ENCODE measurements around the gene THRB. TPM values are rescaled to one million over a fixed set of nuclear protein-coding genes. Genes with fewer than 3 reads are reported as not detected.

THRB gene
- total and polyA plus RNA-seq, 2 donors (not counting 3 experiments of a cell fraction or from before 2014, with no cell fraction given), result 0.06 TPM; not detected in 1

DNA sequence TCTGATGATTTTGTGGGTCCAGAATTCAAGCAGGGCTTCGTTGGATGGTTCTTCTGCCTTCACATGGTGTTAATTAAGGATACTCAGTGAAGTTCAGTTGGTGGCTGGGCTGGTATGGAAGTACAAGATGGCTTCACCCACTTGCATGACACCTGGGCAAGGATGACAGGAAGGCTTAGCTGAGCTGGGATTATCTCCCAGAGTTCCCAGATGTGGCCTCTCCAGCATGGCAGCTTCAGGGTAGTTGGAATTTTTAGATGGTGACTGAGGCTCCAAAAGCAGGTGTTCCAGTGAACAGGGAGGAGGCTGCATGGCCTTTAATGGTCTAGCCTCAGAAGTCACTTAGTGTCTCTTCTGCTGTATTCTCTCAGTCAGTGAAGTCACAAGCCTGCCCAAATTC lies 135.5 kb downstream of the THRB start:
- H3K36me3 ChIP-seq (ENCODE audit: control insufficient read depth in 2 of 2, extremely low read depth in 1 of 2, insufficient read depth in 2 of 2, low read length in 2 of 2), result no peaks in the 10 kb centered on the region
- no peak for TF ChIP-seq POLR2A (IDR thresholded peaks at IDR 0.05; ENCODE audit: low read depth, low read length)
- no peak for TF ChIP-seq FOS (IDR thresholded peaks at IDR 0.05; ENCODE audit: borderline replicate concordance, insufficient read depth, low read length)
- no peak for TF ChIP-seq GATA2 (IDR thresholded peaks at IDR 0.05; ENCODE audit: insufficient read depth, insufficient read length, low read depth, low read length)
- no peak for TF ChIP-seq MYC (IDR thresholded peaks at IDR 0.05; ENCODE audit: low read depth, low read length)
- no peak for TF ChIP-seq POLR2AphosphoS5 (IDR thresholded peaks at IDR 0.05; ENCODE audit: insufficient read depth, low read depth, low read length)
- TF ChIP-seq, protein P1, sequence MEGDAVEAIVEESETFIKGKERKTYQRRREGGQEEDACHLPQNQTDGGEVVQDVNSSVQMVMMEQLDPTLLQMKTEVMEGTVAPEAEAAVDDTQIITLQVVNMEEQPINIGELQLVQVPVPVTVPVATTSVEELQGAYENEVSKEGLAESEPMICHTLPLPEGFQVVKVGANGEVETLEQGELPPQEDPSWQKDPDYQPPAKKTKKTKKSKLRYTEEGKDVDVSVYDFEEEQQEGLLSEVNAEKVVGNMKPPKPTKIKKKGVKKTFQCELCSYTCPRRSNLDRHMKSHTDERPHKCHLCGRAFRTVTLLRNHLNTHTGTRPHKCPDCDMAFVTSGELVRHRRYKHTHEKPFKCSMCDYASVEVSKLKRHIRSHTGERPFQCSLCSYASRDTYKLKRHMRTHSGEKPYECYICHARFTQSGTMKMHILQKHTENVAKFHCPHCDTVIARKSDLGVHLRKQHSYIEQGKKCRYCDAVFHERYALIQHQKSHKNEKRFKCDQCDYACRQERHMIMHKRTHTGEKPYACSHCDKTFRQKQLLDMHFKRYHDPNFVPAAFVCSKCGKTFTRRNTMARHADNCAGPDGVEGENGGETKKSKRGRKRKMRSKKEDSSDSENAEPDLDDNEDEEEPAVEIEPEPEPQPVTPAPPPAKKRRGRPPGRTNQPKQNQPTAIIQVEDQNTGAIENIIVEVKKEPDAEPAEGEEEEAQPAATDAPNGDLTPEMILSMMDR (IDR thresholded peaks at IDR 0.05; ENCODE audit: extremely low read depth in 1 of 2, insufficient read depth in 1 of 2, low read depth in 1 of 2, low read length in 2 of 2), result no peak
- TF ChIP-seq EZH2 (IDR thresholded peaks at IDR 0.05; ENCODE audit: borderline replicate concordance, low read depth, low read length, severe bottlenecking), result no peak
- TF ChIP-seq JUN (IDR thresholded peaks at IDR 0.05; ENCODE audit: borderline replicate concordance, insufficient read depth, insufficient read length, low read depth), result no peak
- TF ChIP-seq, protein P2, sequence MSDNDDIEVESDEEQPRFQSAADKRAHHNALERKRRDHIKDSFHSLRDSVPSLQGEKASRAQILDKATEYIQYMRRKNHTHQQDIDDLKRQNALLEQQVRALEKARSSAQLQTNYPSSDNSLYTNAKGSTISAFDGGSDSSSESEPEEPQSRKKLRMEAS (IDR thresholded peaks at IDR 0.05; ENCODE audit: insufficient read depth, insufficient read length), result no peak
- H3K79me2 ChIP-seq (ENCODE audit: control insufficient read depth, insufficient read depth, low read length), result no peaks in the 10 kb centered on the region
- no peak for FAIRE-seq
- no TSS peak for BruUV-seq (replicated peaks)
- ChIA-PET CTCF (interaction anchor here (1.4 to 1.6 kb wide), 3 partner anchors 17 to 126 kb away, joined by 3 to 4 read pairs (median 4); no protein-coding TSS in a partner anchor), POLR2A (no interaction called here)
- H2AFZ ChIP-seq (ENCODE audit: low read depth, low read length), result no peak overlapping the region
- no peak overlapping the region for H3K27ac ChIP-seq (ENCODE audit: insufficient read depth, low read depth, low read length)
- dilution Hi-C loops (cut with MboI; ENCODE audit: extremely low pct_ligation_motif_present, low sequenced_read_pairs) (no loop called here), intact Hi-C loops (cut with micrococcal nuclease) (no loop called here)
- no peaks in the 10 kb centered on the region for H3K9me1 ChIP-seq (replicated peaks; ENCODE audit: control insufficient read depth, extremely low read depth, insufficient read depth, low read length)
- H3K9me3 ChIP-seq (replicated peaks; ENCODE audit: control insufficient read depth, insufficient read depth, low read length), result no peaks in the 10 kb centered on the region
- H3K4me1 ChIP-seq (ENCODE audit: control insufficient read depth, extremely low read depth, insufficient read depth, low read length), result no peaks in the 10 kb centered on the region
- H3K9ac ChIP-seq (replicated peaks; ENCODE audit: extremely low read depth, insufficient read depth, low read length), result no peak overlapping the region
- no peak overlapping the region for H3K4me3 ChIP-seq (replicated peaks in 1 of 3; ENCODE audit: insufficient read depth in 1 of 3, low read depth in 1 of 3, low read length in 3 of 3)
- H3K27me3 ChIP-seq (ENCODE audit: control insufficient read depth in 2 of 2, insufficient read depth in 2 of 2, low read length in 2 of 2), result no peaks in the 10 kb centered on the region
- no peaks in the 10 kb centered on the region for H4K20me1 ChIP-seq (replicated peaks; ENCODE audit: control insufficient read depth, extremely low read depth, insufficient read depth, low read length)
- H3K4me2 ChIP-seq (ENCODE audit: insufficient read depth, low read length), result no peak overlapping the region
- no peak for DNase-seq (ENCODE audit: low read depth, low spot score)

Data from endothelial cell of umbilical vein (primary cell).